SJCRH30 (cell line): ENCODE data around the gene TINAGL1. TPM values are rescaled to one million over a fixed set of nuclear protein-coding genes. Genes with fewer than 3 reads are reported as not detected.
"Not testable (repeated sequence)": the region's sequence is repeated elsewhere in the genome, so short reads cannot be mapped to it uniquely, and the experiment has no call there.

ENCODE experiments used
- DNase-seq, 2 experiments: peaks; one replicate each; pipeline ENCODE4 v3.0.0-alpha.2; 2015 to 2020
- H3K27ac ChIP-seq: fragments of 250-450 bp; sonication (Bioruptor Pico); 2 replicates; pipeline ENCODE4 v1.5.1; 2020; ENCODE audit warnings: mild to moderate bottlenecking, moderate library complexity
- H3K27me3 ChIP-seq: fragments of 250-450 bp; sonication (Bioruptor Pico); 2 replicates; pipeline ENCODE4 v1.5.1; 2020; ENCODE audit warnings: mild to moderate bottlenecking, moderate library complexity
- H3K36me3 ChIP-seq: fragments of 250-450 bp; sonication (Bioruptor Pico); 2 replicates; pipeline ENCODE4 v1.5.1; 2020; ENCODE audit warnings: mild to moderate bottlenecking, moderate library complexity
- H3K4me1 ChIP-seq: fragments of 250-450 bp; sonication (Bioruptor Pico); 2 replicates; pipeline ENCODE4 v1.5.1; 2020; ENCODE audit warnings: mild to moderate bottlenecking, moderate library complexity
- H3K4me3 ChIP-seq: fragments of 250-450 bp; sonication (Bioruptor Pico); 2 replicates; pipeline ENCODE4 v1.5.1; 2020; ENCODE audit warnings: mild to moderate bottlenecking, moderate library complexity
- H3K9me3 ChIP-seq: fragments of 250-450 bp; sonication (Bioruptor Pico); replicated peaks from 2 replicates; pipeline ENCODE4 v1.5.1; 2020; ENCODE audit warnings: mild to moderate bottlenecking, moderate library complexity
- total RNA-seq: library from RNA; depleted of rRNA; stranded (reverse); fragments of >200 nt; shearing (Covaris generic); gene quantifications from 2 replicates; pipeline ENCODE4 v1.2.3, GENCODE V29; 2014

TINAGL1 gene
- total RNA-seq, 1 experiment from 2014 or later, result 1.2 TPM

- peaks cover 20% of the 10 kb centered on the region for H3K4me1 ChIP-seq
- no peak overlapping the region for H3K4me3 ChIP-seq
- no peak for DNase-seq
- no peaks in the 10 kb centered on the region for H3K36me3 ChIP-seq
- no peak overlapping the region for H3K27ac ChIP-seq
- H3K27me3 ChIP-seq, result peaks cover 9% of the 10 kb centered on the region; the same call in 1 of the 2 replicates
- H3K9me3 ChIP-seq, result no peaks in the 10 kb centered on the region
These were observed 9.5 kb downstream of the TINAGL1 start for GRCh38 chr1:31585736-31586365.

- no peak for DNase-seq
These were observed 10.3 kb downstream of the TINAGL1 start for GRCh38 chr1:31586376-31587327.

GRCh38 chr1:31587328-31587699 is 11.0 kb downstream of the TINAGL1 start:
- H3K36me3 ChIP-seq, H3K27ac ChIP-seq, H3K27me3 ChIP-seq, DNase-seq, H3K4me3 ChIP-seq, H3K9me3 ChIP-seq: not testable (repeated sequence)
- H3K4me1 ChIP-seq, result peaks cover 33% of the 10 kb centered on the region

More at GRCh38 chr1:31586376-31587327, 10.3 kb downstream of the TINAGL1 start:
- Histone ChIP-seq H3K27ac (no peak overlapping the region), H3K4me1 (peaks cover 27% of the 10 kb centered on the region), H3K4me3 (no peak overlapping the region), H3K27me3 (0 out of 2 replicates have a peak, but pooled peaks cover 4% of the 10 kb centered on the region), H3K9me3 (no peaks in the 10 kb centered on the region), H3K36me3 (no peaks in the 10 kb centered on the region)

GRCh38 chr1:31587720-31588423 is 11.6 kb downstream of the TINAGL1 start:
- Histone ChIP-seq H3K9me3 (no peaks in the 10 kb centered on the region), H3K27ac (no peak overlapping the region), H3K4me3 (no peak overlapping the region), H3K27me3 (no peaks in the 10 kb centered on the region), H3K4me1 (peaks cover 37% of the 10 kb centered on the region), H3K36me3 (no peaks in the 10 kb centered on the region)
- DNase-seq, result peak; percentile 41 to 53

- Histone ChIP-seq H3K9me3 (no peaks in the 10 kb centered on the region), H3K36me3 (no peaks in the 10 kb centered on the region), H3K4me1 (peaks cover 31% of the 10 kb centered on the region), H3K27me3 (no peaks in the 10 kb centered on the region), H3K4me3 (no peak overlapping the region), H3K27ac (no peak overlapping the region)
- no peak for DNase-seq
These were observed 12.6 kb downstream of the TINAGL1 start for GRCh38 chr1:31588751-31589515.

GRCh38 chr1:31591425-31592093 is 15.2 kb downstream of the TINAGL1 start:
- peak; percentile 67 to 77 for DNase-seq
- no peak overlapping the region for H3K4me3 ChIP-seq
- H3K27ac ChIP-seq, result peak overlapping the region; percentile 78
- H3K4me1 ChIP-seq, result peaks cover 23% of the 10 kb centered on the region
- H3K9me3 ChIP-seq, result no peaks in the 10 kb centered on the region
- peaks cover 5% of the 10 kb centered on the region; the same call in 1 of the 2 replicates for H3K27me3 ChIP-seq
- H3K36me3 ChIP-seq, result no peaks in the 10 kb centered on the region

- Histone ChIP-seq H3K4me3 (no peak overlapping the region), H3K27ac (peak overlapping the region; percentile 78)
- DNase-seq, result no peak
These were observed 15.8 kb downstream of the TINAGL1 start for GRCh38 chr1:31592132-31592531.

GRCh38 chr1:31593136-31593665 is 16.9 kb downstream of the TINAGL1 start:
- H3K27ac ChIP-seq, result no peak overlapping the region
- H3K9me3 ChIP-seq, result no peaks in the 10 kb centered on the region
- H3K4me3 ChIP-seq, result no peak overlapping the region
- H3K27me3 ChIP-seq, result peaks cover 9% of the 10 kb centered on the region; the same call in 1 of the 2 replicates
- H3K36me3 ChIP-seq, result no peaks in the 10 kb centered on the region
- H3K4me1 ChIP-seq, result peaks cover 23% of the 10 kb centered on the region
- DNase-seq, result no peak

More at GRCh38 chr1:31592132-31592531, 15.8 kb downstream of the TINAGL1 start:
- Histone ChIP-seq H3K27me3 (peaks cover 9% of the 10 kb centered on the region; the same call in 1 of the 2 replicates), H3K36me3 (no peaks in the 10 kb centered on the region), H3K4me1 (peaks cover 23% of the 10 kb centered on the region), H3K9me3 (no peaks in the 10 kb centered on the region)

- Histone ChIP-seq H3K27me3 (peaks cover 9% of the 10 kb centered on the region; the same call in 1 of the 2 replicates), H3K4me1 (peaks cover 23% of the 10 kb centered on the region), H3K4me3 (no peak overlapping the region), H3K36me3 (no peaks in the 10 kb centered on the region), H3K27ac (no peak overlapping the region), H3K9me3 (no peaks in the 10 kb centered on the region)
- peak; percentile 82 to 86 for DNase-seq
These were observed 17.7 kb downstream of the TINAGL1 start for GRCh38 chr1:31593770-31594632.

GRCh38 chr1:31595836-31596736 is 19.8 kb downstream of the TINAGL1 start:
- H3K27ac ChIP-seq, result no peak overlapping the region
- peaks cover 9% of the 10 kb centered on the region; the same call in 1 of the 2 replicates for H3K27me3 ChIP-seq
- DNase-seq, result no peak
- H3K36me3 ChIP-seq, result no peaks in the 10 kb centered on the region
- no peak overlapping the region for H3K4me3 ChIP-seq
- H3K4me1 ChIP-seq, result peaks cover 14% of the 10 kb centered on the region
- no peaks in the 10 kb centered on the region for H3K9me3 ChIP-seq

- no peaks in the 10 kb centered on the region for H3K9me3 ChIP-seq
- H3K4me1 ChIP-seq, result peaks cover 9% of the 10 kb centered on the region
- no peak overlapping the region for H3K27ac ChIP-seq
- no peak for DNase-seq
- H3K27me3 ChIP-seq, result peaks cover 9% of the 10 kb centered on the region
- no peak overlapping the region for H3K4me3 ChIP-seq
- no peaks in the 10 kb centered on the region for H3K36me3 ChIP-seq
These were observed 20.4 kb downstream of the TINAGL1 start for GRCh38 chr1:31596737-31597097.

- Histone ChIP-seq H3K4me1 (no peaks in the 10 kb centered on the region), H3K4me3 (no peak overlapping the region), H3K36me3 (no peaks in the 10 kb centered on the region), H3K9me3 (no peaks in the 10 kb centered on the region), H3K27me3 (peaks cover 9% of the 10 kb centered on the region), H3K27ac (no peak overlapping the region)
- DNase-seq, result no peak
These were observed 22.7 kb downstream of the TINAGL1 start for GRCh38 chr1:31598980-31599379.
